HEK293T (cell line): ENCODE data around the gene NRG4.
"Not testable (repeated sequence)": the region's sequence is repeated elsewhere in the genome, so short reads cannot be mapped to it uniquely, and the experiment has no call there.

ENCODE experiments used
- CTCF ChIA-PET: fragments of 350-600 bp; formaldehyde crosslinking; extraction: SDS; loops from one replicate; lab custom pipeline; 2021; ENCODE audit warnings: antibody characterized with exemption, inconsistent platforms; lab: Yijun Ruan, JAX
- POLR2A ChIA-PET: fragments of 350-600 bp; formaldehyde crosslinking; extraction: SDS; loops from one replicate; lab custom pipeline; 2020; ENCODE audit warnings: antibody characterized with exemption, inconsistent platforms; lab: Yijun Ruan, JAX
- DNase-seq: peaks from one replicate; pipeline ENCODE4 v3.0.0; 2012; ENCODE audit warnings: mixed read lengths; ENCODE audit errors: extremely low spot score
- ARNT ChIP-seq: fragments of 450-650 bp; IDR thresholded peaks from 2 replicates; pipeline ENCODE4 v1.6.1; 2017; ENCODE audit warnings: mild to moderate bottlenecking
- BHLHE40 ChIP-seq: fragments of 450-650 bp; IDR thresholded peaks from 2 replicates; pipeline ENCODE4 v1.6.1; 2016; ENCODE audit warnings: mild to moderate bottlenecking, moderate library complexity, borderline replicate concordance
- CTBP1 ChIP-seq: fragments of 450-650 bp; IDR thresholded peaks from 2 replicates; pipeline ENCODE4 v1.6.1; 2016; ENCODE audit warnings: borderline replicate concordance
- ELF4 ChIP-seq: fragments of 450-650 bp; IDR thresholded peaks from 2 replicates; pipeline ENCODE4 v1.6.1; 2017; ENCODE audit warnings: antibody characterized with exemption
- FOXA1 ChIP-seq: fragments of 450-650 bp; IDR thresholded peaks from 2 replicates; pipeline ENCODE4 v1.6.1; 2016; ENCODE audit warnings: mild to moderate bottlenecking
- FOXK2 ChIP-seq: fragments of 450-650 bp; IDR thresholded peaks from 2 replicates; pipeline ENCODE4 v1.6.1; 2016; ENCODE audit warnings: mild to moderate bottlenecking
- FOXM1 ChIP-seq: fragments of 450-650 bp; IDR thresholded peaks from 2 replicates; pipeline ENCODE4 v1.6.1; 2017; ENCODE audit warnings: mild to moderate bottlenecking, borderline replicate concordance
- HDGF ChIP-seq: fragments of 450-650 bp; IDR thresholded peaks from 2 replicates; pipeline ENCODE4 v1.6.1; 2017; ENCODE audit warnings: antibody characterized with exemption, borderline replicate concordance
- L3MBTL2 ChIP-seq: fragments of 450-650 bp; conservative IDR thresholded peaks from 2 replicates; pipeline ENCODE4 v1.6.1; 2016; ENCODE audit warnings: mild to moderate bottlenecking
- LEF1 ChIP-seq: fragments of 450-650 bp; IDR thresholded peaks from 2 replicates; pipeline ENCODE4 v1.6.1; 2017; ENCODE audit warnings: mild to moderate bottlenecking, borderline replicate concordance
- NFRKB ChIP-seq: fragments of 450-650 bp; IDR thresholded peaks from 2 replicates; pipeline ENCODE4 v1.6.1; 2016; ENCODE audit warnings: mild to moderate bottlenecking, moderate library complexity
- PKNOX1 ChIP-seq: fragments of 450-650 bp; IDR thresholded peaks from 2 replicates; pipeline ENCODE4 v1.6.1; 2016
- SP1 ChIP-seq: fragments of 450-650 bp; IDR thresholded peaks from 2 replicates; pipeline ENCODE4 v1.6.1; 2017
- SUZ12 ChIP-seq: fragments of 450-650 bp; IDR thresholded peaks from 2 replicates; pipeline ENCODE4 v1.6.1; 2016; ENCODE audit warnings: mild to moderate bottlenecking
- TARDBP ChIP-seq: fragments of 450-650 bp; IDR thresholded peaks from 2 replicates; pipeline ENCODE4 v1.6.1; 2016
- ZNF384 ChIP-seq: fragments of 450-650 bp; IDR thresholded peaks from 2 replicates; pipeline ENCODE4 v1.6.1; 2016

Gene NRG4

GRCh38 chr15:76058714-76059319 is 46.6 kb upstream of the NRG4 start:
- DNase-seq: peak; percentile 42
- TF ChIP-seq BHLHE40: no peak
- no peak for TF ChIP-seq PKNOX1
- no peak for TF ChIP-seq ELF4
- no peak for TF ChIP-seq HDGF
- no peak for TF ChIP-seq TARDBP
- TF ChIP-seq NFRKB: no peak
- TF ChIP-seq LEF1: no peak
- no peak for TF ChIP-seq FOXA1
- TF ChIP-seq FOXK2: no peak
- no peak for TF ChIP-seq SUZ12
- no peak for TF ChIP-seq L3MBTL2
- TF ChIP-seq SP1: no peak
- TF ChIP-seq FOXM1: no peak; the same call in 1 of the 2 replicates
- TF ChIP-seq ARNT: no peak
- TF ChIP-seq ZNF384: no peak
- no peak for TF ChIP-seq CTBP1
- CTCF ChIA-PET: interaction anchor here (0.6 to 7.2 kb wide), 8 partner anchors 11 to 417 kb away, joined by 3 to 132 read pairs (median 4); no protein-coding TSS in a partner anchor
- POLR2A ChIA-PET: interaction anchor here (0.9 to 1.4 kb wide), 2 partner anchors 80 to 92 kb away, joined by 3 to 5 read pairs; no protein-coding TSS in a partner anchor

GRCh38 chr15:76057332-76058000 is 45.2 kb upstream of the NRG4 start:
- DNase-seq: peak; percentile 31
- POLR2A ChIA-PET: interaction anchor here (0.6 kb wide), 1 partner anchor 82 kb away, joined by 3 read pairs; no protein-coding TSS in a partner anchor
- CTCF ChIA-PET: interaction anchor here (0.7 to 7.2 kb wide), 11 partner anchors 8 to 256 kb away, joined by 3 to 132 read pairs (median 5); no protein-coding TSS in a partner anchor
- no peak for TF ChIP-seq FOXA1
- no peak for TF ChIP-seq SUZ12
- no peak for TF ChIP-seq ARNT
- no peak for TF ChIP-seq SP1
- no peak for TF ChIP-seq CTBP1
- no peak for TF ChIP-seq TARDBP
- TF ChIP-seq PKNOX1: no peak
- no peak for TF ChIP-seq ELF4
- TF ChIP-seq BHLHE40: no peak

GRCh38 chr15:76056931-76057330 is 44.7 kb upstream of the NRG4 start:
- ChIA-PET POLR2A (interaction anchor here (0.6 kb wide), 1 partner anchor 82 kb away, joined by 3 read pairs; no protein-coding TSS in a partner anchor), CTCF (interaction anchor here (0.6 to 7.2 kb wide), 11 partner anchors 8 to 638 kb away, joined by 3 to 132 read pairs (median 3); no protein-coding TSS in a partner anchor)
- no peak for DNase-seq
- no peak for TF ChIP-seq ELF4
- no peak for TF ChIP-seq SP1
- TF ChIP-seq HDGF: no peak
- no peak for TF ChIP-seq FOXM1
- no peak for TF ChIP-seq BHLHE40
- TF ChIP-seq FOXK2: no peak
- TF ChIP-seq CTBP1: no peak
- no peak for TF ChIP-seq ZNF384
- TF ChIP-seq ARNT: no peak
- TF ChIP-seq NFRKB: no peak
- no peak for TF ChIP-seq SUZ12
- no peak for TF ChIP-seq PKNOX1
- TF ChIP-seq L3MBTL2: no peak
- no peak for TF ChIP-seq FOXA1
- no peak for TF ChIP-seq TARDBP
- no peak for TF ChIP-seq LEF1

- DNase-seq, POLR2A ChIA-PET: not testable (repeated sequence)
- CTCF ChIA-PET: interaction anchor here (2.2 kb wide), 1 partner anchor 85 kb away, joined by 7 read pairs; no protein-coding TSS in a partner anchor
Observed at GRCh38 chr15:76054201-76054600, 42.0 kb upstream of the NRG4 start.

- DNase-seq: no peak
- TF ChIP-seq NFRKB (no peak), ZNF384 (no peak), SP1 (no peak), FOXA1 (no peak), SUZ12 (no peak), FOXM1 (no peak), BHLHE40 (no peak), ELF4 (no peak), L3MBTL2 (no peak), ARNT (no peak), TARDBP (no peak), CTBP1 (no peak), HDGF (no peak)
- CTCF ChIA-PET: no interaction called here
- POLR2A ChIA-PET: no interaction called here
Observed at GRCh38 chr15:76038512-76038911, 26.3 kb upstream of the NRG4 start.

GRCh38 chr15:76035593-76035992 is 23.4 kb upstream of the NRG4 start:
- CTCF ChIA-PET: no interaction called here
- TF ChIP-seq ELF4 (no peak), LEF1 (no peak), CTBP1 (no peak), FOXA1 (no peak), PKNOX1 (no peak), TARDBP (no peak), ZNF384 (no peak), BHLHE40 (no peak), NFRKB (no peak), L3MBTL2 (no peak), FOXK2 (no peak), SP1 (no peak), HDGF (no peak), ARNT (no peak)
- no peak for DNase-seq
- POLR2A ChIA-PET: no interaction called here
